ENCODE data around the gene AKR1B1.

- no peak for TF ChIP-seq CTCF (IDR thresholded peaks at IDR 0.05)
- TF ChIP-seq POLR2A (IDR thresholded peaks at IDR 0.05): no peak
These were observed 43.2 kb downstream of the AKR1B1 start for GRCh38 chr7:134415700-134416099.

All from prostate gland (tissue), 2 donors.